ENCODE data around the gene HSBP1. TPM values are rescaled to one million over a fixed set of nuclear protein-coding genes. Genes with fewer than 3 reads are reported as not detected.

Gene HSBP1
- total RNA-seq, 1 experiment from 2014 or later = 230 TPM

DNA sequence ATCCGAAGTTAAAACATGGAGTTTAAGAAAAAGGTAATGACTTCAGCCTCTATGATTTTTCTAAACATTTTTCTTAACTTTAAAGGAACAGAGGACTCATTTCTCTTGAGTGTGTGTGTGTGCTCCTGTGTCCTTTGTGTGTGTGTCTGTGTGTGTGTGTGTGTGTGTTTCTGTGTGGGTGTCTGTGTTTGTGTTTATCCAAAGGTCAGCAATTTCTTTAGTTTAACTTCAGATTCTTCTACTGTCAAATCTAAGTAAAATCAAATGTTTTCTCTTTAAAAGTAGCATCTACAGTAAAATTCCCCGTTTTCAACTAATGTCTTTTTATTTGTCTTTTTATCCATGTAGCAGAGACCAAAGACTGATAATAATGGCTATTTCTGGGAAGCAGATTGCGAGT, 31.8 kb downstream of the HSBP1 start:
- Histone ChIP-seq H4K20me1 (ENCODE audit: control insufficient read depth, insufficient read depth, insufficient read length) (no peaks in the 10 kb centered on the region), H3K79me1 (ENCODE audit: insufficient read depth, low read depth, low read length, poor library complexity, severe bottlenecking) (no peaks in the 10 kb centered on the region), H3K4ac (ENCODE audit: low read depth, low read length) (no peak overlapping the region), H3K27ac (ENCODE audit: insufficient read length, low read depth, low read length) (peak overlapping the region; percentile 96), H3K4me2 (ENCODE audit: insufficient read depth, insufficient read length, low read length) (no peak overlapping the region), H4K5ac (ENCODE audit: insufficient read length, low read depth, low read length) (no peak overlapping the region), H2BK12ac (ENCODE audit: insufficient read length, low read depth, low read length) (no peak overlapping the region), H4K8ac (replicated peaks; ENCODE audit: insufficient read length, low read depth, low read length) (no peak overlapping the region), H3K9me3 (ENCODE audit: control insufficient read depth, low read depth, low read length) (no peaks in the 10 kb centered on the region), H4K91ac (ENCODE audit: insufficient read length, low read depth, low read length) (no peak overlapping the region), H3K4me1 (ENCODE audit: insufficient read depth, low read length) (peaks cover 6% of the 10 kb centered on the region), H2BK120ac (ENCODE audit: low read depth, low read length, poor library complexity, severe bottlenecking) (peak overlapping the region; percentile 95), H3K23ac (ENCODE audit: insufficient read length, low read depth, low read length) (no peak overlapping the region), H3K9ac (ENCODE audit: extremely low read depth, insufficient read length, low read length) (no peak overlapping the region), H3T11ph (ENCODE audit: low read length) (no peak overlapping the region), H3K18ac (ENCODE audit: insufficient read length, low read depth, low read length) (no peak overlapping the region), H3K14ac (ENCODE audit: insufficient read depth, low read length) (no peak overlapping the region), H2BK5ac (ENCODE audit: insufficient read length, low read length) (no peak overlapping the region), H2BK20ac (ENCODE audit: low read depth, low read length, poor library complexity, severe bottlenecking) (no peak overlapping the region), H3K27me3 (ENCODE audit: insufficient read depth, low read length) (no peaks in the 10 kb centered on the region), H3K56ac (ENCODE audit: insufficient read length, low read depth, low read length) (no peak overlapping the region), H2AK5ac (ENCODE audit: insufficient read length, low read length) (no peak overlapping the region), H2AFZ (ENCODE audit: low read length) (no peak overlapping the region), H3K79me2 (ENCODE audit: insufficient read depth, low read length) (no peaks in the 10 kb centered on the region), H2BK15ac (ENCODE audit: low read depth, low read length) (no peak overlapping the region), H3K23me2 (ENCODE audit: insufficient read length, low read depth, low read length, poor library complexity, severe bottlenecking) (no peaks in the 10 kb centered on the region)
- no peak for TF ChIP-seq CTCF (conservative IDR thresholded peaks at IDR 0.05)
- no peak for DNase-seq
- whole genome bisulfite sequencing (ENCODE audit: extremely low coverage, insufficient read length, low lambda C conversion rate) = no CpG with 5 or more reads among the region's 3 CpGs
- H3K9me3 Mint-ChIP-seq = peaks cover 1 to 3% of the 10 kb centered on the region in 2 experiments; a peak in 3 of 5 replicates
- H3K27ac Mint-ChIP-seq = peak overlapping the region; percentile 91 to 100 (median 99)
- peaks cover 82 to 86% of the 10 kb centered on the region in 2 experiments for H3K4me1 Mint-ChIP-seq
- peak overlapping the region in 1 of 2 experiments; percentile 36; a peak in 1 of 5 replicates for H3K4me3 Mint-ChIP-seq
- peaks cover 0 to 3% (median 0%) of the 10 kb centered on the region in 3 experiments; a peak in 2 of 7 replicates for H3K36me3 Mint-ChIP-seq (ENCODE audit: insufficient read depth in 1 of 3, low read depth in 3 of 3)
- H3K27me3 Mint-ChIP-seq (ENCODE audit: low read depth) = no peaks in the 10 kb centered on the region
